ENCODE results near the gene LLPH.

LLPH gene

DNA sequence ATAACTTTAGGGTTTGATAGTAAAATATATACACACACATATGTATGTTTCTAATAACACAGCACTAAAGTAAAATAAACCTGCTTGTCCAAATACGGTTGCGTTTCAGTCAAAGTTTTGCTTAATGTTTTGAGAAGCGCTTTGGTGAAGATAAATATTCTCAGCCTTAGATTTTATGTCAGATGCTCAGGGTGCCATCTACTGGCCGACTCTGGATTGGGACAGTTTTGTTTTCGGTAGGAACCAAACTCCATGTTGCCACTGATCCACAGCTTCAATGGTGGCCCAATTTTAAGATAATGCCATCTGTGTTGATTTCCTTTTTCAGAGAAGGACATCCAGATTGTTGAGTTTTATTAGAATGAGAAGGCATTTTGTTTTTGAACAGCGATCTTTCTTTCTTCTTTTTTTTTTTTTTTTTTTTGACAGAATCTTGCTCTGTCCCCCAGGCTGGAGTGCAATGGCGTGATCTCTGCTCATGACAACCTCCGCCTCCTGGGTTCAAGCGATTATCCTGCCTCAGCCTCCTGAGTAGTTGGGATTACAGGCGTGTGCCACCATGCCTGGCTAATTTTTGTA lies 43.1 kb downstream of the LLPH start:
- FAIRE-seq, result peak; percentile 96

DNA sequence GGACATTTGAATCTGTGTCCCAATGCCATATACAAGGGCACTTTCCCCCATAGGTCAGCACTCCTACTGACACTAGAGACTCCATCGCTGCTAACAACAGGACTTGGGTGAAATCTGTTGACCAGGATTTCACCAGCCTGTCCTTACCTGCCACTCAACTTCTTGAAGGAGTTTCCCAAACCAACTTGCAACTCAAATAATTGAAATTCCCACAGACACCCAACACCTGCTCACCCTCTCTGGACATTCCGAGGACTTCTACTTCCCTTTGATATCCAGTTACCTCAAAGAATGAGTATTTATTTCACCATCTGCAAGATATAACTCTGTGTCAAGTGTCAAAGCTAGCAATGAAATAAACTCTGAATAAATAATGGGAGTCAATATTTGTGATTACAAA lies 44.6 kb downstream of the LLPH start:
- no peak for FAIRE-seq

DNA sequence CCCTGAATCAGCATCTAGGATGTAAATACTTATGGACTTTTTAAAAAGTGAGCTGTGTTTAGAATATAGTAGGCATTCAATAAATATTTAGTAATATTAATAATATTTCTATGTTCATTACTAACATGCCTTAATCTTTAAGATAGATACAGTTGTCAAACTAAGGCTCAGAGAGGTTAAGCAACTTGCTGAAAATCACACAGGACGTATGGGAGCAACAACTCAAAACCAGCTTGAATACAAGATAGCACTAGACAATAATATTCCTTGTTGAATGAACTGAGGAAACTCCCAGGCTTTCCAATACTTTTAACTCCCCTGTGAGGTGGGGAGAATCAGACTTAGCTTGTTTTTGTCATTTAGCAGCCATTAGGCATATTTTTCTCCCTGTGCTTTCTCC lies 45.3 kb downstream of the LLPH start:
- FAIRE-seq, result no peak

DNA sequence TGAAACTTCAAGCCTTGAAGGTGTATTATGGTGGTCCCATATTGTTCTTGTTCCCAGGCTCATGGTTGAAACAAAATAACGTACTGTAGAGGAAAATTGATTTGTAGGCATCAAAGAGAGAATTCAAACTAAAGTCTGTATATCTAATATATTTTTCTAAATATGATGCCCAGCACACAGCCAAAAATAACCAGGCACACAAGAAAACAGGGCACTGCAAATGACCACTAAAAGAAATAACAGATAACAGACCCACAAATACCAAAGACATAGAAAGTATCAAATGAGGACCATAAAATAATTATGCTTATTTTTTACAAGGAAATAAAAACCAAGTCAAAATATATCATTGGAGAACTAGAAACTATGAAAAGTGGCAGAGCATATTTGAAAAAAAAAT lies 46.8 kb downstream of the LLPH start:
- no peak for FAIRE-seq

DNA sequence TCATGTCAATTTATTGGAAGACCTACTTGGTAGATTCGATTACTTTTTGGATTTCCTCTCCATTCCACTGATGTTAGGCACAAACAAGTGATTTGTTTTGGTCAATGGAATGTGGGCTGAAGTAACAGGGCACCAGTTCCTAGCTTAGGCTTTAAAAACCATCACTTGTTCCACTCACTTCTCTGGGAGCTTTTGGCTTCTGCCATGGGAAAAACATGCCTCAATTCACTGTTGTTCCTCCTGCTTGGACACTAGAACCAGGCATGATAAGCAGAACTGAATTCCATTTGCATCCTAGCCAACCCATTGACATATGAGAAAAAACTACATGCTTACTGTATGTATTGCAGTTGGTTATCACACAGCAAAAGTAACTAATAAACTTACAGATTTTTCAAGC lies 47.8 kb downstream of the LLPH start:
- no peak for FAIRE-seq

DNA sequence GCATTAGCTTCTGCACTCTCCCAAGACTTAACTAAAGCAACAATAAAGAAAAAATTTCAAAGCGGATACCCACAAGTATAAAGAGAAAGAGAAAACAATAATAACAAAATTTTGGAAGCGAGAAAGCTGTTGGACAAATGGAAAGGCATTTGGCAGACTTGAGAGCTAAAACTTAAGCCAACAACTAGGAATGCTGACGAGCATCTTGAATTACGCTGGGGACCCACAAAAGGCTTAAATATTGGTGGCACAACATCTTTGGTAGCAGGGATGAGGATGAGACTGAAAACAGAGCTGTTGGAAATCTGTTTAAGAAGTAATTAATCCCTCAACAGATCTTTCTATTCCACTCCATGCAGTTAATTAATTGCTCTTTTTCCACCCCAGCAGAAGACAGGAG lies 49.8 kb downstream of the LLPH start:
- no peak for FAIRE-seq

DNA sequence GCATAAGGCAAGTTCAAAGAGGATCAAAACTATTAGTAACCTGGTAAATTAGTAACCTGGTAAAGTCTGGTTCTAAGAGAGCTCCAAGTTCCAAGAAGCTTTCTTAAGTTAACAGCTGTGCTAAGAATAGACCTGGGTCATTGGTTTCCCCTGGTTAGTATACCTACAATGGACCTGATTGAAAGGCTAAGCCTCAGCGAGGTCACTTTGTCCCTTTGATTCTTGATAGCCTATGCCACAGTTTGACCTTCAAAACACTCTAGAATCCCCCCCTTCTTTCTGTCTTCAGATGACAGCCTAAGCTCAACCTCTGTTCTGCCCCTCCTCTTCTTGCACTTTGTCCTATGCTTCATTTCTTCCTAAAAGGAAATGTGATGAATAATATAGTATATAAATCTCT lies 53.0 kb downstream of the LLPH start:
- FAIRE-seq, result no peak

DNA sequence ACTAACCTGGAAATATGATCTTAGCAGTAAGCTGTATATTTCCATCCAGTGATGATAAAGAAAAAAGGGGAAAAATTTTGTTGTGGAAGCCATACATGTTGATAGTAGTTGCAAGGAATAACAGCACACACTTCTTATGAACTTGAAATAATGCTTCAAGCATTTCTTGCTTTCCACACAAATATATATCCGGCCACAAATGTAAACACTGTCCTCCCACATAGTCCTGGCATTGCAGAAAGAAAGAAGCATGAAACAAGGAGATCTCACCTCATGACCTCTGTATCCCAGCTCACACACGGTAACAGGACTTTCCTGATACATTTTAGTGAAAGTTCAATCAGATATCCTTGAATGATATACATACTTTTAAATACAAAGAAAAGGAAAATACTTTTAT lies 56.0 kb downstream of the LLPH start:
- no peak for FAIRE-seq

DNA sequence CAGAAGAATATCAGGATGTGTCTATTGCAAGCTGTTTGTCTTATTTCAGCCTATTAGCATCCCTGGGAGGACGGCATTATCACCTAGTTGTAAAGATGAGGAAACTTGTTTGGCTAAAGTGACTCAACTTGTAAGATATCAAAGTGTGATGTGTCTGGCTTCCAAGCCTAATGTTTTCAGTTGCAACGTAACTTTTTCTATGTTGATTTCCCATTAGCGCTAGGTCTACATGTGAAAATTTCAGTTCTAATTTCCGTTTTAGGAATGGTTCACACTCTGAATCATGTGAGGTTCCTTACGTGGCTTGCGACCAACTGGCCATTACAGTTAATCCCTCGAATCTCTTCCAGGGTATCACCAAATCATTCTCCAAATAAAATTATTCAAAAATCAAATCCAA lies 58.0 kb downstream of the LLPH start:
- FAIRE-seq, result no peak

DNA sequence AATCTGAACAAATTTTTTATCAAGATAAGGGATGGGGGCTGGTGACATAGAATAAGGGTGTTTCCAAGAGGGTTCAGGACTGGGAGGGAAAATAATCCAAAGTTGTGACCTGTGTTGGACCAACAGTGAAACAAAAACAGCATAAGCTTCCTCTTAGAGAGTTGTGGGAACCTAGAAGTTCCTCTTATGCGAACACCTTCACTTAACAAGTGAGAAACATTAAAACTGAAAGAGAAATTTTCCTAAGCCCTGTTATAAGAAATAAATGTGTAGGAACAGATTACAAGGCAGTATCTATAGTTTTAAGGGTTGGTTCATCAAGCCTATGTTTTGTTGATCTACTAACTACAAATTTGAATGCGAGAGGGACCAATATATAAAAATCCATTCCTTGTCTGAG lies 58.4 kb downstream of the LLPH start:
- no peak for FAIRE-seq

DNA sequence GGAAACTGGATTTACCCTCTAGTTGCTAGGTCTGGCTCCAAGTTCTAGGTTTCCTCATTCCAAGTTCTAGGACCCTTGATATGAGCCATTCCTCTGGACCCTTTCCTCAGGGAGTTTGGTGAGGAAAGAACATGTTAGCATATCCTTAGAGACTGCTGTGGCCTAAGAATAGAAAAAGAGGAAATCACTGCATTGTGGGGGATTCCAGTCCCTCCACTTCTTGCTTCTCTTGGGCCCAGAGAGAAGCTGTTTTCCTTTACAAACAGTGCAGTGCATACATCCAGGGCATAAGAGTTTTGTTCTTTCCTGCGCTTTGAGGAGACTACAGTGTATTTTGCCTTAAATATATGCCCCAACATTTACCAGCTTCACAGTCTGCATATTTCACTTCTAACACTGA lies 59.0 kb downstream of the LLPH start:
- FAIRE-seq, result no peak

DNA sequence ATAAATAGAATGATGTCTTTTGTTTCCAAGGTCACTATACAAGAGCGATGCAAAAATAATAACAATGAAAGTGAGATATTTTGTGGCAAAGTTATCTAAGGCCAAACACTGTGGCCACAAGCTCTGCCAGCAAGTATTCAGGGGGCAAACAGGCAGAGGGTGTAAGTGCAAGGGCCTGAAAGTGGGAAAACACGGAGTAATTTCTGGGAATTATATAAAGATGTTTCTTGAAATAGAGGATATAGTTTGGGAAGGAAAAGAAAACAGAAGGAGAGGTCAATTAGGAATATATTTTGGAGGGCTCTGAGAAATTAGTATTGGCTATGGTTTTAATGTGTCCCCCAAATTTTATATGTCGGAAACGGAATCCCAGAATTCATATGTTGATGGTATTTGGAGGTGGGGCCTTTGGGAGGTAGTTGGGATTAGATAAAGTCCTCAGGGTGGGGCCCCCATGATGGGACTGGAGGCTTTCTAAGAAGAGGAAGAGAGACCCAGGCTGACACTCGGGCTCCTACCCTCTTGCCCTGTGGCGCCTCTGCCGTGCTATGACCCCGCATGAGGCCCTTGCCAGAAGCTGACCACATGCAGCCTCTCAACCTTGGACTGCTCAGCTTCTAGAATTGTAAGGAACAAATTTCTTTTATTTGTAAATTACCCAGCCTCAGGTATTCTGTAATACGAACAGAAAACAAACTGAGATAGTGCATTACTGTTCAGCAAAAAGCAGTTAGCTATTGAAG lies 60.0 kb downstream of the LLPH start:
- no peak for FAIRE-seq

DNA sequence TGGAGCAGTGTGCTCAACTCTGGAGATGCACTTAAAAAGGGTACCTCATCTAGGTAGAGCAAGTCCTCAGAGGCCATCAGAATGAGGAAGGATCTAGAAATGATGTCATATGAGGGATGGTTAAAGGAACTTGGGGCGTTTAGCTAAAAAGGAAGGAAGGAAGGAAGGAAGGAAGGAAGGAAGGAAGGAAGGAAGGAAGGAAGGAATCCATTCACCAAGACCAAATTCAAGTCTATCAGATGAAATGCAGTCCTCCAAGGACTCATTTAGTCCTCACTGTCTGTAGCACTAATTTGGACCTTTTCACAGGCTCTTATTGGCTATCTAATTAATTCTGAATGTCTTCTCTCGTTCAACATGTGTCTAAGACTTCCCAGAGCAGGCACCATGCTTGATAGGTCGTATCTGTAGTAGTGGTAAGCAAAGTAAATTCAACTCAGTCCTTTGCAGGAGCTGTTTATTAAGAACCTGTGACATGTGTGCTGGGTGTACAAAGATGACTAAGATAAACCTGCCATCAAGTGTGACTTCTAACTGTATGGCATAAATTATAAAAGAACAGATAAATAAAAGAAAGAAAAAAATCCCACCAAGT lies 63.5 kb downstream of the LLPH start:
- no peak for FAIRE-seq
